Putamen (tissue), 1 donor: ENCODE measurements around the gene ING4.

Source experiments
- DNase-seq: peaks from one replicate; pipeline ENCODE4 v3.0.0-alpha.2; 2016; ENCODE audit warnings: low spot score

The ING4 gene

DNA sequence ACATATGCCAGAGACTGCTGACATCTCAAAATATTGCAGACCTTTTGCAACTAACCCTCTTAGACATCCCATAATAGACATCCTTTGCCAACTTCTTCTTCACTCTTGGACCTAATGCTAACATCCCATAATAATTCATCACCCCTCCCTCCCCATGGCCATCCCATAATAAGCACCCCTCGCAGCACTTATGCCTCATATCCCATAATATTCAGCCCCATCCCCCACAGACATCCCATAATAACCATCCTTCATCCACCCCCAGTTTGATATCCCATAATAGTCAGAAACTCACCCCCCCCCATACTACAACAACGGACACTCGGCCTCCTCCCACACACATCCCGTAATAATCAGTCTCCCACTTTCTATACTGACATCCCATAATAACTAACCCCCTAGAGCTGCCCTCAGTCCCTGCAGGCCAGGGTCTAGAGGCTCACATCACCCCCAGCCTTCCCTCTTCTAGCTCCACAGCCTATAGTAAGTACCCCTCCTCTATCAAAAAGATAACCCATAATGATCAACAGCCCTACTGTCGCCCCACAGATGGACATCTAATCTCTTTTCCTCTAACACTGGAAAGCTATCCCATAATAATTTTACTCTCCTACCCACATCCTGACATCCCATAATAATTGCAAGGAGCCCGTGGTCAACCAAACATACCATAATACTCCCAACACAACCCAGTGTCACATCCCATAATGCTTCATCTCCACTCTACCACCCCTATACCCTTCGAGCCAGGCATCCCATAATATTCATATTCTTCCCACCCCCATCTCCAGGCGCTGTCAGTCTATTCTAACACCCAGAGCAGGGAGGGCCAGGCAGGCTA, 54.9 kb downstream of the ING4 start:
- peak; percentile 84 for DNase-seq

DNA sequence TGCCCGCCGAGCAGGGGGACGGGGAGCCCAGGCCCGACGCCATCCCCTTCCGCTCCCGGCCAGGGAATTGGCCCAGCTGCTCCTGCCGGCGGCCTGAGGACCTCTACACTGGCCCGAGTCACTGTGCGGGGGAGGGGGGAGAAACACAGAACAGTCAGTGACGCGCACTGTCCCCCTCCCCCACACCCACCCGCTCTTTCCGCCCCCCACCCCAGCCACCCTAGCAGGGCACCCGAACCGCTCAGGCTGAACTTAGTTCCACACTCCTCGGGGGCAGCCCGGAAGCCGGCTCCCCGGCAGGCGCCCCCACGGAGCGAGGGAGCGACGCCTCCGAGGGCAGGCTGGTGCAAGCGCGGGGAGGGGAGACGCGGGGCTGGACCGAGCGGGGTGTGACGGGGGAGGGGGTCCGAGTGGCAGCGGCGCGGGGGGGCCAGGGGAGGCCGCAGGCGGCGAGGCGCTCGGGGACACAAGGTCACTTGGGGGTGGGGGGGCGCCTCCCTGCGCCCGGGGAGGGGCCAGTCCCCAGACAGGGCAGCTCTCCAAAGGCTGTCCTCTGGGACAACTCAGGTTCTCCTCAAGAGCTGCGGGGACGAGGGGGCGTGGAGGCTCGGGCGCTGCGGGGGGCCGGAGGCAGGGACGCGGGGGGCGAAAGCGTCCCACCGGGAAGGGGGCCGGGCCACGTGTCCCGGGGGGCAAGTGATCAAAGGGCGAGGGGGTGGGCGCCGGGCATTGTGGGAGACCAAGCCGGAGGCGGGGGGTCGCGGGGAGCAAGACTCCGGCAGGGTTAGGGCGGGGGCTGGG, 56.4 kb downstream of the ING4 start:
- DNase-seq = peak; percentile 63

DNA sequence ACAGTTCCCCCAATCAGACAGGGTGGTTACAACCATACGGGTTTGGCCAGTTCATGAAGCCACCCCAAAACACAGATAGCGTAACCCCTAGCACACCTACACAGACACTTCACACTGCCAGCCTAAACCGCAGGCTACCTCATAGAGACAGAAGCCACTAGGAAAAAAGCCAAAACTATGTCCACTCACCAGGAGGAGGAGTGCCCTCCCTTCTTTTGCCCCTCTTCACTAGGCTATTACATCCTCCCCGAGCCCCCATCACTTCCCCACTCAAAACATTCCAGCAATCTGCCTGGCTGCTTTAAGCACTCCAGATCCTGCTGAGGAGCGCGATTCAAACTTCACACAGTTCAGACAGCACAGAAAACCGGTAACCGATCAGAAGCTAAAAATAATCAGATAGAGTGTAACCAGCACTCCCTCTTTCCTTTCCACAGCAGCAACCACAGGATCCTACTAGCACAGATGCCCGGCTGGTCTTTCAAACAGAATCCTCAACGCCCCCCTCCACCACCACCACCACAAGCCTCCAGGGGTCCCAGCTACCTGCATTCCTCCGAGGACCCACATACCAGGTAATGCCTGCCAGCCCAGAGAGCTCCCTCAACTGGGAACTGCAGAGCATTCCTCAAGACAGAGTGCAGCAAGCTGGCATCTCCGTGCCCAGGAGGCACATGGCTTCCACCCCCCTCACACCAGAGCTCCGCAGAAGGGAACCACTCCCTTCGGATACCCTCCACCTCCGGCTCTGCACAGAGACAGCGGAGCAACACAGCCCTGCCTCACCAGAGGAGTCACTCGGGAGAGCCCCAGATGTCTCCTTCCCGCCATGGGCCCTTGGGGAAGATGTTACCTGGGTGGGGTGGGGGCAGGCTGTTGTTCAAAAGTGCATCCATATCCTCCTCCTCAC, 57.2 kb downstream of the ING4 start:
- DNase-seq = peak; percentile 58

DNA sequence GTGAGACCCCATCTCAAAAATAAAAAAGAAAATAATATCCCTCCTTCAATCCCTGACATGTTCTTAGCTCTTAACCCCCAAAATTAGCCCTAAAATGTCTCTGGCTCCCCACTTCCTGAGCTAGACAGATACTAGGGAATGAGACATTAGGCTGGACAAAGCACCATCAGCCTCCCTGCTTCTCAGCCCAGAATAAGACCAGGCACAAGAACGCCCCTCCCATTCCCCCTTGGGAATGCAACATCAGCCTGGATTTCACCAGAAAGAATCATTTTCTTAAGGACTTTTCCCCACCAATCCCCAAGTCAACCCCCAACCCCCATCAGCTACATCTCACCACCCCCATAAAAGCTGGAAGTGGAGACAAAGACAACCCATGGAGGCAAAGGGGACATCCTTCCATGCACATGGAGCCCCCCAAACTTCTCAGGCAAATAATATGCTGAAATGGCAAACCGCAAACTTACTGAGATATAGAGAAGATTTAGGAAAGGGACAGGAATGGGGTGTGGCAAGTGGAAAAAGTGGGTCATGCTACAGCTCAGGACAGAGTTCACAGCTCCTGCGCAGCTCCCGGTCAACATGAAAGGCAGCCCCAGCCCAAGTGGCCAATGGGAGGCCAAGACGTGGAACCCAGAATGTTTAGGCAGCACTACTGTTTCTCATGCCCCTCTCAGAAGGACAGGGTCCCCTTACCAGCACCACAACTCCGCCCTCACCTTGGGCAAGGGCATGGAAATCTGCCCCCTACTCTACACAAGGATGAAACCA, 58.5 kb downstream of the ING4 start:
- DNase-seq = no peak

DNA sequence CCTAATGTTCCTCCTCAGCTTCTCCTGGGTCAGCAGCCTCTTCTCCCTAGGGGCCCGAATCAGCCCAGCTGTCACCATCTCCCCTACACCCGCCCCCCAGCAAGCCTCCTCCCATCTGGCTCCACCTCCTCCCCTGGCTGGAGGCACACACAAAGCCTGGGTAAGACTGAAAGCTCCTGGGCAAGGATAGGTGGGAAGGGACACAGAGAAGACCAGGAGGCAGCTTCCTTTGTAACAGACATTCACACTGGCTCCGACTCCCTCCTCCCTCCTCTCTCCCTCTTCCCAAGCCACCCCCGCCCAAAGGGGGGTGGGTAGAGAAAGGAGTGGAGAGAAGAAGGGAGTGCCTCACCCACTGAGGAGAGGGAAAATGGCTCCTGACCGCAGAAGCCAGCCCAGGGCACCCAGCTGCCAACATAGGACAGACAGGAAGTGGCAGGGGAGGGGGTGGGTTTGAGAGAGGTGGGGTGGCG, 59.8 kb downstream of the ING4 start:
- no peak for DNase-seq

DNA sequence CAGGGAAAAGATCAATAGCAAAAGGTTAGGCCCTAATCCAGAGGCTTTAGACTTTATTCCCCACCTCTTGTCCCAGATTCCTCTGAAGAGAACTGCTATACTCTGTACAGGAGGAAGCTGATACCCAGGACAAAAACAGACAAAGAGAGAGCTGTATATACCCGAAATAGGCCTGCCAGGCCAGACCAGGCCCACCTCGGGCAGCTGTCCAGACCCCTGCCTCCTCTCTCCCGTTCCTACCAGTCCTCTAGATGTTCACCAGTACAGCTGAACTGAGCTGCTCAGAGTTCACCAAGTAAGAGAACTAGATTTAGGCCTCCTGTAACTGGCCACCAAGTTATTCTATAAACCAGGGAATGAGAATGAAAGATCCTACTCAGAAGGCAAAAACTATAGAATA, 60.4 kb downstream of the ING4 start:
- no peak for DNase-seq
